ENCODE data around the gene ZNF599. TPM values are rescaled to one million over a fixed set of nuclear protein-coding genes. Genes with fewer than 3 reads are reported as not detected.

The ZNF599 gene
- 1.5 TPM for polyA plus RNA-seq (2013, experiment 1 of 2)
- polyA plus RNA-seq (2013, experiment 2 of 2): 1.8 TPM

- Histone ChIP-seq H3K79me1 (ENCODE audit: low read length) (no peaks in the 10 kb centered on the region), H3K4me1 (ENCODE audit: control insufficient read depth, low read depth, low read length) (peaks cover 3% of the 10 kb centered on the region), H3K27ac (ENCODE audit: low read depth, low read length) (no peak within 1 kb of the TSS), H4K8ac (ENCODE audit: low read depth, low read length) (no peak within 1 kb of the TSS), H2BK5ac (ENCODE audit: low read length) (no peak within 1 kb of the TSS), H3K27me3 (ENCODE audit: insufficient read depth, low read length, poor library complexity) (no peaks in the 10 kb centered on the region), H3K23ac (ENCODE audit: low read length) (no peak within 1 kb of the TSS), H2BK15ac (replicated peaks; ENCODE audit: low read depth) (no peak within 1 kb of the TSS), H3K4ac (ENCODE audit: low read depth, low read length) (no peak within 1 kb of the TSS), H3K4me3 (ENCODE audit: low read length) (peak within 1 kb of the TSS; percentile 74), H2AK5ac (ENCODE audit: low read length) (no peak within 1 kb of the TSS), H3K9ac (ENCODE audit: low read length) (peak within 1 kb of the TSS; percentile 79), H3K79me2 (ENCODE audit: control insufficient read depth, insufficient read depth, low read length) (no peaks in the 10 kb centered on the region), H3K18ac (ENCODE audit: low read length) (peak within 1 kb of the TSS; percentile 2), H3K56ac (ENCODE audit: low read length) (peak within 1 kb of the TSS; percentile 86), H3K36me3 (ENCODE audit: control insufficient read depth, insufficient read depth, low read length) (peaks cover 2% of the 10 kb centered on the region), H3K4me2 (ENCODE audit: low read length) (peak within 1 kb of the TSS; percentile 66), H2BK120ac (ENCODE audit: low read depth, low read length) (no peak within 1 kb of the TSS), H4K5ac (ENCODE audit: low read length) (no peak within 1 kb of the TSS)
- peak; percentile 94 for DNase-seq
- no CpG with 5 or more reads among the region's 69 CpGs for WGBS (ENCODE audit: extremely low coverage, insufficient coverage, low lambda C conversion rate)
Measured at GRCh38 chr19:34772697-34773554, at the start of gene ZNF599. Gene ZNF599 (minus strand): TSS chr19:34773215. CDS start chr19:34772841, 374 bp downstream.

GRCh38 chr19:34818270-34818669, 45.3 kb upstream of the ZNF599 start:
- Histone ChIP-seq H3K9ac (ENCODE audit: low read length) (no peak overlapping the region), H2BK120ac (ENCODE audit: low read depth, low read length) (no peak overlapping the region), H3K36me3 (ENCODE audit: control insufficient read depth, insufficient read depth, low read length) (no peaks in the 10 kb centered on the region), H4K8ac (ENCODE audit: low read depth, low read length) (no peak overlapping the region), H3K79me2 (ENCODE audit: control insufficient read depth, insufficient read depth, low read length) (no peaks in the 10 kb centered on the region), H3K4me3 (ENCODE audit: low read length) (no peak overlapping the region), H2BK5ac (ENCODE audit: low read length) (no peak overlapping the region), H3K27me3 (ENCODE audit: insufficient read depth, low read length, poor library complexity) (no peaks in the 10 kb centered on the region), H3K27ac (ENCODE audit: low read depth, low read length) (no peak overlapping the region), H2BK15ac (replicated peaks; ENCODE audit: low read depth) (no peak overlapping the region), H4K5ac (ENCODE audit: low read length) (no peak overlapping the region), H3K23ac (ENCODE audit: low read length) (no peak overlapping the region), H3K79me1 (ENCODE audit: low read length) (no peaks in the 10 kb centered on the region), H3K4ac (ENCODE audit: low read depth, low read length) (no peak overlapping the region), H3K4me1 (ENCODE audit: control insufficient read depth, low read depth, low read length) (no peaks in the 10 kb centered on the region), H2AK5ac (ENCODE audit: low read length) (no peak overlapping the region), H3K56ac (ENCODE audit: low read length) (no peak overlapping the region), H3K4me2 (ENCODE audit: low read length) (no peak overlapping the region), H3K18ac (ENCODE audit: low read length) (no peak overlapping the region)
- no CpG with 5 or more reads among the region's 2 CpGs for WGBS (ENCODE audit: extremely low coverage, insufficient coverage, low lambda C conversion rate)
- DNase-seq: no peak

GRCh38 chr19:34816708-34817107, 43.7 kb upstream of the ZNF599 start:
- no peak overlapping the region for H3K23ac ChIP-seq (ENCODE audit: low read length)
- no peak overlapping the region for H3K18ac ChIP-seq (ENCODE audit: low read length)
- no peaks in the 10 kb centered on the region for H3K79me1 ChIP-seq (ENCODE audit: low read length)
- no CpG with 5 or more reads among the region's 2 CpGs for WGBS (ENCODE audit: extremely low coverage, insufficient coverage, low lambda C conversion rate)
- H3K9ac ChIP-seq (ENCODE audit: low read length): no peak overlapping the region
- H2AK5ac ChIP-seq (ENCODE audit: low read length): no peak overlapping the region
- H2BK120ac ChIP-seq (ENCODE audit: low read depth, low read length): no peak overlapping the region
- no peak for DNase-seq
- no peak overlapping the region for H3K4ac ChIP-seq (ENCODE audit: low read depth, low read length)
- no peak overlapping the region for H3K56ac ChIP-seq (ENCODE audit: low read length)
- H2BK15ac ChIP-seq (replicated peaks; ENCODE audit: low read depth): no peak overlapping the region
- H3K79me2 ChIP-seq (ENCODE audit: control insufficient read depth, insufficient read depth, low read length): no peaks in the 10 kb centered on the region
- H2BK5ac ChIP-seq (ENCODE audit: low read length): no peak overlapping the region
- no peaks in the 10 kb centered on the region for H3K36me3 ChIP-seq (ENCODE audit: control insufficient read depth, insufficient read depth, low read length)
- H3K27me3 ChIP-seq (ENCODE audit: insufficient read depth, low read length, poor library complexity): no peaks in the 10 kb centered on the region
- H3K27ac ChIP-seq (ENCODE audit: low read depth, low read length): no peak overlapping the region
- no peak overlapping the region for H3K4me2 ChIP-seq (ENCODE audit: low read length)
- no peak overlapping the region for H4K5ac ChIP-seq (ENCODE audit: low read length)
- H3K4me3 ChIP-seq (ENCODE audit: low read length): no peak overlapping the region
- H3K4me1 ChIP-seq (ENCODE audit: control insufficient read depth, low read depth, low read length): no peaks in the 10 kb centered on the region
- no peak overlapping the region for H4K8ac ChIP-seq (ENCODE audit: low read depth, low read length)

GRCh38 chr19:34808566-34808965, 35.6 kb upstream of the ZNF599 start:
- Histone ChIP-seq H2BK120ac (ENCODE audit: low read depth, low read length) (no peak overlapping the region), H3K56ac (ENCODE audit: low read length) (no peak overlapping the region), H3K27ac (ENCODE audit: low read depth, low read length) (no peak overlapping the region), H3K36me3 (ENCODE audit: control insufficient read depth, insufficient read depth, low read length) (no peaks in the 10 kb centered on the region), H4K8ac (ENCODE audit: low read depth, low read length) (no peak overlapping the region), H2BK15ac (replicated peaks; ENCODE audit: low read depth) (no peak overlapping the region), H3K9ac (ENCODE audit: low read length) (no peak overlapping the region), H3K4me2 (ENCODE audit: low read length) (no peak overlapping the region), H2AK5ac (ENCODE audit: low read length) (no peak overlapping the region), H3K27me3 (ENCODE audit: insufficient read depth, low read length, poor library complexity) (no peaks in the 10 kb centered on the region), H3K4me3 (ENCODE audit: low read length) (no peak overlapping the region), H3K18ac (ENCODE audit: low read length) (no peak overlapping the region), H3K4me1 (ENCODE audit: control insufficient read depth, low read depth, low read length) (no peaks in the 10 kb centered on the region), H3K23ac (ENCODE audit: low read length) (no peak overlapping the region), H2BK5ac (ENCODE audit: low read length) (no peak overlapping the region), H3K79me1 (ENCODE audit: low read length) (no peaks in the 10 kb centered on the region), H3K79me2 (ENCODE audit: control insufficient read depth, insufficient read depth, low read length) (no peaks in the 10 kb centered on the region), H4K5ac (ENCODE audit: low read length) (no peak overlapping the region), H3K4ac (ENCODE audit: low read depth, low read length) (no peak overlapping the region)
- no CpG with 5 or more reads among the region's 3 CpGs for WGBS (ENCODE audit: extremely low coverage, insufficient coverage, low lambda C conversion rate)
- peak; percentile 8 for DNase-seq

- Histone ChIP-seq H2AK5ac (ENCODE audit: low read length) (no peak overlapping the region), H4K5ac (ENCODE audit: low read length) (no peak overlapping the region), H3K23ac (ENCODE audit: low read length) (no peak overlapping the region), H3K79me2 (ENCODE audit: control insufficient read depth, insufficient read depth, low read length) (no peaks in the 10 kb centered on the region), H3K27me3 (ENCODE audit: insufficient read depth, low read length, poor library complexity) (no peaks in the 10 kb centered on the region), H3K4me2 (ENCODE audit: low read length) (no peak overlapping the region), H3K36me3 (ENCODE audit: control insufficient read depth, insufficient read depth, low read length) (no peaks in the 10 kb centered on the region), H2BK5ac (ENCODE audit: low read length) (no peak overlapping the region), H3K56ac (ENCODE audit: low read length) (no peak overlapping the region), H3K4me1 (ENCODE audit: control insufficient read depth, low read depth, low read length) (no peaks in the 10 kb centered on the region), H3K79me1 (ENCODE audit: low read length) (no peaks in the 10 kb centered on the region), H3K18ac (ENCODE audit: low read length) (no peak overlapping the region), H3K4me3 (ENCODE audit: low read length) (no peak overlapping the region), H3K27ac (ENCODE audit: low read depth, low read length) (no peak overlapping the region), H2BK15ac (replicated peaks; ENCODE audit: low read depth) (no peak overlapping the region), H3K9ac (ENCODE audit: low read length) (no peak overlapping the region), H2BK120ac (ENCODE audit: low read depth, low read length) (no peak overlapping the region), H4K8ac (ENCODE audit: low read depth, low read length) (no peak overlapping the region), H3K4ac (ENCODE audit: low read depth, low read length) (no peak overlapping the region)
- DNase-seq: no peak
- WGBS (ENCODE audit: extremely low coverage, insufficient coverage, low lambda C conversion rate): no CpG with 5 or more reads among the region's 15 CpGs
Measured at GRCh38 chr19:34806976-34807860, 34.2 kb upstream of the ZNF599 start.

Data from mesendoderm (in vitro differentiated cells).